HG03432 (cell line): ENCODE measurements around the gene TIGAR.

Experiments used
- ATAC-seq: cut with Tn5 transposase; IDR thresholded peaks from one replicate; pipeline ENCODE4 v1.9.1; 2021; ENCODE audit warnings: mild to moderate bottlenecking, moderate library complexity; ENCODE audit not compliant: unreplicated experiment

TIGAR gene

DNA sequence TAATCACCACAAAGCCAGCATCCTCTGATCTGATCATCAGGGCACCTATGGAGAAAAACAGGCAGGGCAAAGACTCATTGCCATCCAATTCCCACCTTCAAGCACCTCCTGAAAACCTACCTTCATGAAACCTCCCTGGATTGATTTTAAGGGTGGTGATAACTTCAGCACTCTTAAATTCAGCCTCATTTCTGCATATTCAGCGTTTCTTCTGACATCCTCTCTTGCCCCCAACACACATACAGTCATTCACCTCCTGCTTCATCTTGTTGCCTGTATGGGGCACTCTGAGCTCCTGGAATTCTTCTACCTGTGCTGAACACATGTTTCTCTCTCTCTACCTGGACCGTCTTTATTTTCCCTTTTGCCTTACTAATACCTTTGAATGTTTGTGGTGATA is 51.6 kb downstream of the TIGAR start:
- ATAC-seq = no peak

DNA sequence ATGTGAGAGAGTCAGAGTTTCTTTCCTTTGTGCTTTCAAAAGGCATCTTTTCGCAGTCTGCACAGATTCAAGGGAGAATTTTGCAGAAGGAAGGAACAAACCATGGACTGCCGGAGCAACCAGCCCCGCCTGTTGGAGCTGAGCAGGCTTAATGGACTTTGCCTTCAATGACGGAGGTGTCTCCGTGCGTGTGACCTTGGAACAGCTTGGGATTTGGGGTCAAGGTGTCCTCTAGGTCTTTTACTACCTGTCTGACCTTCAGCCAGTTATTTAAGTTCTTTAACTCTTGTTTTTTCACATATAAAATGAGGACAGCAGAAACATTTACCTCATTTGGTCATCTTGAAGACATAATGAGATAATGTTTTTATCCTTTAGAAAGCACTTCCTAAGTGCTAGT is 54.4 kb downstream of the TIGAR start:
- ATAC-seq = no peak

DNA sequence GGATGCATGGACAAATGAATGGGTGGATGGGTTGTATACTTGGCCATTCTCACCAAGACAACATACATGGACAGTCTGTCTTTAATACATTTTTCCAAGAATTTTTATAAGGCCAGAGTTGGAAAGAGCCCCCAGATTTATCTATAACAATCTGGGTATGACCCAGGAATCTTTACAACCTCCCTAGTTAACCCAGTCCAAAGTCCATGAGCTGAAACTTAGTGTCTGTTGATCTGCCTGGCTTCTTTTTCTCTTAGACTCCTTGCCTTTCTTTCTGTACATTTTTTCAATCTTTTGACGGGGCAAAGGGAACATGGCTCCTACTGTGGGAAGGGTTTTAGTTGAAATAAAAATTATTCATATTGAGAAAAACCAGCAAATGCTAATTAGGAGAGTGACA is 57.8 kb downstream of the TIGAR start:
- no peak for ATAC-seq

DNA sequence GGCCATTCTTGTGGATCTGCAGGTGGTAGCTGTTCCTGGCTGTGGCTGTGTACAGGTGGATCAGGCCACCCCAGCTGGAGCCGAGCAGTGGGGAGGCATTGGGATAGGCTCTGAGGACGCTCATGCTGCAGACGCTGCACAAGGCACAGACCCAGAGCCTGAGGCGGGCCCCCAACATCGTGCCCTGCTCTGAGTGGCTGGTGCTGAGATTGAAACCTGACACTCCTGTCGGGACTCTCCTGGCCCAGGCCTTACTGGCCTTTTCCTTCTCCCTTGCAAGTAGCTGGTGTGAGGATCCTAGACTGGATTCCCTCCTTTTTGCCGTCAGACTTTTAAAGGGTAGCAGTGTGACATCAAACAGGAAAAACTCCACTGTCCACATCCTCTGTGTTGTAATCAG is 58.4 kb downstream of the TIGAR start, which contains the start of gene FGF23:
Gene FGF23 (minus strand): TSS at position 308 of the 400 bp plus-strand sequence. CDS start 130 bp downstream, at position 178.
- ATAC-seq = no peak

DNA sequence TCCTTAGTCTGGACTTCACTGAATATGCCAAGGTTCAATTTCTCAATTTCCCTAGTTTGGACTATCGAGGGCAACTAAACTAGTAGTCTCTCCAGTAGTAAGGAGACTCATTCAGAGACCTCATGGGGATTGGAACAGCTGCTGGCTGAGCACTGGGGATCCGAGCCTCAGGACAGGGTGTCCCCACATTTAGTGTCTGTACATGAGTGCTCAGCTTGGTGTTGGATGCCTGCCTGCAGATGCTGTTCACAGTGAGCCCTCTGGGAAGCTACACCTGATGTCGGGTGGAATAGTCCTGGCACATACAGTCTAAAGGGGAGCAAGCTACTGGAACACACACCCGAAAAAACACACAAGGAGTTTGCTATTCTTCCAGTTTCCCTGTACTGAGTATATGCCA is 59.3 kb downstream of the TIGAR start:
- ATAC-seq = no peak

DNA sequence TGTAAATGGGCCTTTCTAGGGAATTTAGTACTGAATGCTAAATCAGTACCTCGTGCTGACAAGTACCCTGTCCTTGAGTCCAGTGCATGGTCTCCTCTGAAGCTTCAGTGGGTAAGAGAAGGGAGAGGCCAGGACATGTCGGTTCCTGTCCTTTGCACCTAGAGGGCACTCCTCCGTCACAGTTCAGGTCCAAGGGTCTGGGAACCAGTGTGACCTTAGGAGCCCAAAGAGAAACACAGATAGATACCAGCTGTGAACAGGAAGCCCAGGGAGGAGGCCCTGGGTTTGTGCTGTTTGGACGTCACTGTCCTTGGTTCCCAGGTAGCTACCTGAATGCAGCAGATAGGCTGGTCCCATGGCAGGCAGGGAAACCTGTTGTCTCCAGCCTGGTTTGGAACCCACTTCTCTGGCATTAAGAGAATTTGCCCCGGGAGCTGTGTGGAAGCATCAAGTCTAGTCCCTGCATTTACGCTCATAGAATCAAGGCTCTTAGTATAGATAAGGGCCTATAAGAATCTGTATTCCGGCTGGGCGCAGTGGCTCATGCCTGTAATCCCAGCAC is 62.4 kb downstream of the TIGAR start:
- ATAC-seq = no peak

DNA sequence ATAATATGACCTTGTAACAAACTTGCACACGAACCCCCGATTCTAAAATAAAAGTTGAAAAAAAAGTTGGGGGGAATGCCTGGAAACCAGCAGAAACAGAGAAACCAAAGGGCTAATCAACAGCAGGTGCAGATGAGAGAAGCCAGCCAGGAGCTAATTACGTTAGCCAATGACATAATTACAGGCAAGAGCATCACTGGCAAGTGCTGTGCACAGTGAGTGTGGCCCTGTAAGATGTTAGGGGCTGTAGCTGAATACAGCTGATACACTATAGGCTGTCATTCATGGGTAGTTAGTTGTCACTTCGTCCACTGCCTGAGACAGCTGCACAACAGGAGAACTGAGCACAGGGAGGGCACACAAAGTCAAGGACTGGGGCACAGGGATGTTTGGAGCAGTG is 65.8 kb downstream of the TIGAR start:
- ATAC-seq = no peak

DNA sequence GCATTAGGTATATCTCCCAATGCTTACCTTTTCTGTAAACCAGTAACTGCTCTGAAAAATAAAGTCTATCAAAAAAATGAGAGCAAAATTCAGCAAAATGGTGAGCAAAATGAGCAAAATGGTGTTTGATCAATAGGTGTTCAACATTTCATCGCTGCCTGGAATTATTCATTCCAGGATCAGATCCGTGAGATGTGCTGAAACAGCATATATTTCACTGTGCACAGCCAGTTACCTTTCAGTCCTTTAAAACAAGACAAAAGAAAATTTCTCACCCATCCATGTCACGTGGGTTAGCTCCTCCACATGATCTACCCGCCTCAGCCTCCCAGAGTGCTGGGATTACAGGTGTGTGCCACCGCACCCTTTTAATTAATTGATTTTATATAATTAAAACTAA is 66.6 kb downstream of the TIGAR start:
- ATAC-seq = no peak

DNA sequence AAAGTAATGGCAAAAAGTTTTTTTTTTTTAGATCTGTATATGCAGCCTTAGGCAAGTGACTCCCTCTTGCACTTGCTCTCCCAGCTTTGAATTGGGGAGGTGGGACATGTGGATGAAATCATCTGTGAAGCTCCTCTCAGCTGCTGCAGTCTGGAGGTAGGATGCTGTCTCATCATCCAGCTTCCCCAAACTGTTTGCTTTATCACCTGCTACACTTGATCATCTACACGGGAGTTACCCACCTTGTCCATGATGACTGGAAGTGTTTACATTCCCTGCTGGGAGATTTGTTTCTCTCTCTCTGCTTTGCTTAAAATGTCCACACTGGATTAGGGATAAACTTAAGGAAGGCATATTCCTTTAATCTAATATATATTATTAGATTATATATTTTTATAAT is 67.0 kb downstream of the TIGAR start:
- no peak for ATAC-seq

DNA sequence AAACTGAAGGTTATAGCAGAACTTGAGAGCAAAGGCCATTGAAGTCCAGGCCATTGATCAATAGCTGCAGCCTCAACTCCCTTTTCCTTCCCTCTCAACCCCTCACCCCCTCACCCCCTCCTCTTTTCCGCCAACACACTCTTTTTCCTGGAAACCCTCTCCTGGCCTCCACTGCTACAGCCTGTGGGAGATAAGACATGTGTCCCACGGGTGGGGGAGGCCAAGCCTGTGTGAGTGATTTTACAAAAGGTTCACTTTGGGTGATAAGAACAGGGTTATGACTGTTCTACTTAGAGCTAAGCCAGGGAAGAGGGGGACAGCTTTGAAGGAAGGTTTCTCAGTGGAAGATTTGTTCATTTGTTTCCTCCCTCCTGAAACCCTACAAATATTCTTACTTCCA is 67.6 kb downstream of the TIGAR start:
- no peak for ATAC-seq

DNA sequence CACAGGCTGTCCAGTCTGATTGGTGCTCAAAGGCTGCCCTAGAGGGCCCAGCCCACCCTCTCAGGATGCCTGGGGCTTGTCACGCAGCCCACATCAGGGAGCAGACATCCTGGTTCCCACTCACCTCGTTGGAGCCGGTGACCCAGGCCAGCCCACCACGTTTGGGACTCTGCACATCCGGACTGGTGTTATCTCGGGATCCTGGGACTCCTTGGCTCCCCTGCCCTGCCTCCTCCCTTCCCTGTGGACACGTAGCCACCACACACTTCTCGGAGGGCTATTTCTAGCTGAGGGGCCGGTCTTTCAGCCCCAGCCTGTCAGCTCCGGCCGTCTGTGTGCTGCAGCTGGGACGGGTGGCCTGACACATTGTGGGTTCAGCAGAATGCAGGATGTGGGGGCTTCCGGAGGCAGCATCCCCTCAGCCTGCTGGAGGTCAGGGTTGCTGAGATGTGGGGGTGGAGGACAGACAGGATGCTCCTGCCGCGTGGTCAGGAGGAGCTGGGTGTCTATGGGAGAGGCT is 71.3 kb downstream of the TIGAR start:
- no peak for ATAC-seq

DNA sequence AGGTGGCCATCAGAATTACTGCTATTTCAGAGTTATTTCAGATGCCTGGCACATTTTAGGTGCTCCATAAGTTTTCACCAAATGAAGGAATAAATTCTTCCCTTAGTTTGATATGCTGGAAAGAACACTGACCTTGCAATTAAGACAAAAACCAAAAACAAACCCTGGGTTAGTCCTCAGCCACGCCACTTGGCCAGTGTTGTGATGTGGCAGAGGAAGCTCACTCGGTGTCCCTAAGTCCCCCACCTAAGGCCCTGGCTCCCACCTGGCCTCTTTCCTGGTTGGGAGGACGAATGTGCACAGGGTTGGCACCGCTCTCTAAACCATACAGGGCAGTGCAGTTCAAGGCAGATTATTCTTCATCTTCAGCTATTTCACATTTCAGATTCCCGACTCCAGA is 72.2 kb downstream of the TIGAR start:
- ATAC-seq = no peak

DNA sequence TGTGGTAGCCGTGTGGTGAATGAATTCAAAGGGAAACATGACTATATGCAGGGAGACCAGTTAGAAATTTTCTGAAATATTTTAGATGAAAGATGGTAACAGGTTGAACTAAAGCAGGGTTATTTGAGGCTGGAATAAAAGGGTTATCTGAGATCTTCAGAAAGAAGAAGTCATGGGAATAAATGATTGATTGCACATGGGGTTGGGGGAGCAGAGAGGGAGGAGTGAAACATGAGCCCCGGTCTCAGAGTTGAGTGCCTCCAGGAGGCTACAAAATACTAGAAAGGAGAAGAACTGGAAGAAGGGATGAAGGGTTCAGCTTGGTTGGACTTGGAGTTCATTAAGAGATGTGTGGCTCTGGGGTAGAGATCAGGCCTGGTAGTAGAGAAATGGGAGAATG is 74.8 kb downstream of the TIGAR start:
- no peak for ATAC-seq

DNA sequence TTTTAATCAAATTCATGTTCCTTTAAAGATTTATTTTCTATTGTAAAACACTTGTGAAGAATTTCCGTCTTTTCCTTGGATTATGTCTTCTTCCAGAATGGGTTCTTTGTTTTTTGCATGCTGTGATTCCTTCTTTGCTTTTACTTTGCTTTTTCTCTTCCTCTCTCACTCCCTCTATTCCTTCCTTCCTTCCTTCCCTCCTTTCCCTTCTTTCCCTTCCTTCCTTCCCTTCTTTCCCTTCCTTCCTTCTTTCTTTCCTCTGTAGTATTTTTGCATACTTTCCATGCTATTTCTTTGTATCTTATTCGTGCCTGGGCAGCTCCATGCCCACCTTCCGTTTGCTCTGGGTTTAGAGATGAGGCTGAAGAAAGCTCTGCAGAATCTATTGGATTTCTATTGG is 80.1 kb downstream of the TIGAR start:
- no peak for ATAC-seq

DNA sequence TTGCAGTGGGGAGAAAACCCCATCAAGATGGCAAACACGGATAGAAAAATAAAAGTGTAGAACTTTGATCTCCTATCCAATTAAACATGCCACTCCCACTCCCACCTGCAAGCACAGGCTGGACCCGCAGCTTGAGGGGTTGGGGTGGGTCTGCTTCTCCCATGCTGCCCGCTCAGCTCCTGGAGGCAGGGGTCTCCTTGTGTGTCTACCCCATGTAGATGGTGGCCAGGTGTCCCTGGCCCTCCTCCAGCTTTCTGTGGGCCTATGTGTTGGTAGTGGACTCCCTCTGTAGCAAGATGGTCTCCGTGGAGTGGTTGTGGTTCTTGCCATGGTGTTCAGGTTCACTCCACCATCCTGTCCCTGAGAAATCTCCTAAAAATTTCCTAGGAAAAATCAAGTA is 82.0 kb downstream of the TIGAR start:
- ATAC-seq = no peak
